ENCODE measurements around the gene WNT7A. TPM values are rescaled to one million over a fixed set of nuclear protein-coding genes. Genes with fewer than 3 reads are reported as not detected.

The WNT7A gene
- total RNA-seq = 24.1 and 40.3 TPM in 2 replicates

DNA sequence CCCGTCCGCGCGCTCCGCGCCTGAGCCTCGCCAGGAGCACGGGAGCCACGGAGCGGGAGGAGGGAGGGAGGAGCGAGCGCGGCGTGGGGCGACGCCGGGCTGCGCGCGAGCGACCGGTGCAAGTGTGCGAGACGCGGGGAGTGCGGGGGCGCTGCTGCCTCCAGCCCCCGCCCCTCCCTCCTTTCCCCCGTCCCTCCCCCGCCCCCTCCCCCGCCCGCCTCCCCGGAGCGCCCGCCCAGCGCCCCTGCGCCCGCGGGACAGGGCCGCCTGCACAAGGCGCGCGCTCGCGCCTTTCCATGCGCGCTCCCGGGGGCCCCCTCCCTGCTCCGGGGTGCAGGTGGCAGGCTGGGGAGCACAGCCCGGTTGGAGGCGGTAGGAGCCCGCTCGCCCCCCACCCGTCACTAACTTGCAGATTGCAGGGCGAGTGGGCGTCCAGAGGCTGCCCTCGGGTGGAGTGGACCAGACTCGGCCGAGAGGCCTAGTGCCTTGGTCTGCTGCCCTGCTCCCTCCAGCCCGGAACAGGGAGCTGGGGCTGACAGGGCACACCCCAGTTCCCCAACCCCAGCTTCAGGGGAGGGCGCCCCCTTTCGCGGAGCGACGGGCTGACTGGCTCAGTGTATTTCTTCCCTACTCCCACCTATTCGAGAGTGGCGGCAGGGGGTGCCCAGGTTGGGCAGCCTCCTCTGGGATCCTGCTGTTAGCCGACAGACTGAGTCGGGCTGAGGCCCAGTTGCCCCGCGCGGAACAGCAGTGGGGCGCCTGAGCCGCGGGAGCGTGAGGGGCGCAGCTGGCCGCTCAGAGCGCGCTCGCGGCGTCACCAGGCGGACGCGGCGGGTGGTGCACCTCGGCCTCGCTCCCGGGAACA lies at the start of gene WNT7A:
TSS of gene WNT7A (minus strand) at position 126 of the 865 bp plus-strand sequence. CDS start 255 bp downstream, outside the sequence.

Other genes starting within 250 kb of the WNT7A start
- gene CHCHD4, start 244.8 kb upstream of the WNT7A start, total RNA-seq = 18.9 and 37.6 TPM in 2 replicates
- 81.9 and 111 TPM in 2 replicates for gene TMEM43, start 245.0 kb upstream of the WNT7A start, total RNA-seq

Data from hair follicular keratinocyte (primary cell).